Measurements from ENCODE around the gene SLC48A1. TPM values are rescaled to one million over a fixed set of nuclear protein-coding genes. Genes with fewer than 3 reads are reported as not detected.

The SLC48A1 gene
- total RNA-seq, 4 donors from 2014 or later: 19.9 to 76.7 (median 23.1) TPM

GRCh38 chr12:47791351-47791746 lies 18.3 kb downstream of the SLC48A1 start:
- Histone ChIP-seq H3K9me3 (no peaks in the 10 kb centered on the region), H3K36me3 (peaks cover 0 to 43% (median 18%) of the 10 kb centered on the region in 4 donors), H3K27ac (no peak overlapping the region), H3K4me3 (no peak overlapping the region), H3K4me1 (no peaks in the 10 kb centered on the region), H3K27me3 (no peaks in the 10 kb centered on the region)
- intact Hi-C loops (cut with DNase I; ENCODE audit: low total_unique reads): no loop called here
- no peak for TF ChIP-seq POLR2AphosphoS5 (IDR thresholded peaks at IDR 0.05)
- no peak for TF ChIP-seq POLR2A (IDR thresholded peaks at IDR 0.05)
- TF ChIP-seq EP300 (IDR thresholded peaks at IDR 0.05; ENCODE audit: low read depth): no peak
- in situ Hi-C loops (cut with MboI; ENCODE audit: low pct_ligation_motif_present in 1 of 4, low pct_unique_long_range_greater_than_20kb in 1 of 4, low sequenced_read_pairs in 3 of 4): no loop called here
- no peak for DNase-seq
- WGBS, 2 donors (ENCODE audit: low coverage in 1 of 2): 93 to 100% methylated on average over 1 to 14 of the region's 14 CpGs

DNA sequence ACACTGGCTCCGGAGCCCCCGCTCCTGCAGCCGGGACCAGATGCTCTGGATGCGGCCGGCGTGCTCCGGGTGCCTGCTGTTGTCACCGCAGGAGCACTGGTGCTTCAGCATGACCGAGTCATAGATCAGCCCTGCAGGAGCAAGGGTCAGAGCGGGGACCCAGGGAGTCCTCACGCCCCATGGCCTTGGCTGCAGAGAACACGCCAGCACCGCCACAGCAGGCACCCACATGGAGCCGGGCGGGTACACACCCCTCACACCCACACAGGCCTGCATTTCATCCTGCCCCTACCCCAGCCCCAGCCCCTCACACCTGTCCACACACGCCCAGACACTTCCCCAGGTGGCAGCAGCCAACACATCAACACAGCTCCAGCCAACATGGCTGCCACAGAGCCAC lies 18.8 kb downstream of the SLC48A1 start:
- no peak for DNase-seq
- no peaks in the 10 kb centered on the region for H3K4me1 ChIP-seq
- intact Hi-C loops (cut with DNase I; ENCODE audit: low total_unique reads): no loop called here
- H3K9me3 ChIP-seq: no peaks in the 10 kb centered on the region
- in situ Hi-C loops (cut with MboI; ENCODE audit: low pct_ligation_motif_present in 1 of 4, low pct_unique_long_range_greater_than_20kb in 1 of 4, low sequenced_read_pairs in 3 of 4): no loop called here
- TF ChIP-seq POLR2AphosphoS5 (IDR thresholded peaks at IDR 0.05) (no peak), CTCF (IDR thresholded peaks at IDR 0.05) (no peak)
- WGBS, 2 donors (ENCODE audit: low coverage in 1 of 2): 93 to 94% methylated on average over 3 to 16 of the region's 16 CpGs
- no peak overlapping the region for H3K27ac ChIP-seq
- no peak overlapping the region for H3K4me3 ChIP-seq
- H3K27me3 ChIP-seq: no peaks in the 10 kb centered on the region
- peaks cover 0 to 43% (median 19%) of the 10 kb centered on the region in 4 donors for H3K36me3 ChIP-seq

DNA sequence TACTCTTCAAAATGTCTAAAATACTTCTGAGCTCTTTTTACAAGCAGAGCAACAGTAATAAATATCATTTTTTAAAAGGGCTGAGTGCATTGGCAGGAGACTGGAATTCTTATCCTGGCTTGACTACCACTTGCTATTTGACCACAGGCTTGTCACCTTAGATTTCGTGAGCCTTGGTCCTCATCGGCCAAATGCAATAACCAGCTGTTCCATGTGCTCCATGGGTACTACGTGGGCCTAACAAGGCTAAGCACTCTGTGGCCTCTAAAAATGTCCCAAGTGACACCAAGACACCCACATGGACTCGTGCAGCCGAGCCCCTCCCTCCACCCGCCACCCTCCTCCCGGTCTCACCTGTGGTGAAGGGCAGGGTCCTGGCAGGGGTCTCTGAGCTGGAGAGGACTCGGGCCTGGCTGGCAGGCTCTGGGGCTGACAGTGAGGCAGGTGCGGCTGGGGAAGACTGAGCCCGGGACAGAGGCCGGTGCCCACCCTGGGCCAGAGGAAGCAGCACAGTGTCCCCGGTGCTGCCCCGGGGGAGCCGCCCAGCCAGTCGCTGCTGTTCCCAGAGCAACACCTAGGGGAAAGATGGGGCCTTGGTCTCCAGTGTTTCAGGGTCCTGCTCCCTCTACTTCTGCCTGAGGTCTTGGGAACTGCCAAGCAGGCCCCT lies 20.1 kb downstream of the SLC48A1 start:
- Histone ChIP-seq H3K27ac (no peak overlapping the region), H3K36me3 (peaks cover 0 to 44% (median 18%) of the 10 kb centered on the region in 4 donors), H3K27me3 (no peaks in the 10 kb centered on the region), H3K4me3 (no peak overlapping the region), H3K4me1 (no peaks in the 10 kb centered on the region), H3K9me3 (no peaks in the 10 kb centered on the region)
- intact Hi-C loops (cut with DNase I; ENCODE audit: low total_unique reads) (no loop called here), in situ Hi-C loops (cut with MboI; ENCODE audit: low pct_ligation_motif_present in 1 of 4, low pct_unique_long_range_greater_than_20kb in 1 of 4, low sequenced_read_pairs in 3 of 4) (no loop called here)
- WGBS, 2 donors (ENCODE audit: low coverage in 1 of 2): 91% methylated on average over 12 of the region's 15 CpGs; no CpG with 5 or more reads in 1 of the 2 donors
- DNase-seq: no peak
- no peak for TF ChIP-seq POLR2A (IDR thresholded peaks at IDR 0.05)
- TF ChIP-seq CTCF (IDR thresholded peaks at IDR 0.05): no peak
- no peak for TF ChIP-seq POLR2AphosphoS5 (IDR thresholded peaks at IDR 0.05)
- no peak for TF ChIP-seq EP300 (IDR thresholded peaks at IDR 0.05; ENCODE audit: low read depth)

DNA sequence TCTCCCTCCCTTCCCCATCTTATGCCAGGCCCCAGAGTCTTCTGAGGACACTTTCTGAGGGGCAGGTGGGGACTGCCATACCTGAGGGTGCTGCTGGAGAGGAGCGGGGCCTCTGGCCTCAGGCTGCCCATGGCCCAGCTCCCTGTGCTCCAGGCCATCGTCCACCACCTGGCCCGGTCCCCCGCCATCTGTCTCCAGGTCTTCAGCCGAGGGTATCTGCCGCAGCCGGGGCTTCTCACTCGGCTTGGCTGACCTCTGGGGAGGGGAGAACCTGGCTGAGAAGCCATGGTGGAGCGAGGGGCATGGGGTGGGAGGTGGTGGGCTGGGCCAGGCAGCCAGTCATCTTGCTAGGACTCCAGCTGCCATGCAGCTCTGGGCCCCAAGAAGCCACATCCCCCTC lies 21.6 kb downstream of the SLC48A1 start:
- no peak for DNase-seq
- no peaks in the 10 kb centered on the region for H3K9me3 ChIP-seq
- H3K4me1 ChIP-seq: peaks cover 5 to 8% (median 6%) of the 10 kb centered on the region in 4 donors
- in situ Hi-C loops (cut with MboI; ENCODE audit: low pct_ligation_motif_present in 1 of 4, low pct_unique_long_range_greater_than_20kb in 1 of 4, low sequenced_read_pairs in 3 of 4): no loop called here
- WGBS, 2 donors (ENCODE audit: low coverage in 1 of 2): 96% methylated on average over 9 of the region's 9 CpGs; no CpG with 5 or more reads in 1 of the 2 donors
- no peak overlapping the region for H3K27ac ChIP-seq
- no peaks in the 10 kb centered on the region for H3K27me3 ChIP-seq
- no peak for TF ChIP-seq POLR2AphosphoS5 (IDR thresholded peaks at IDR 0.05)
- no peak for TF ChIP-seq CTCF (IDR thresholded peaks at IDR 0.05)
- TF ChIP-seq EP300 (IDR thresholded peaks at IDR 0.05; ENCODE audit: low read depth): no peak
- no peak for TF ChIP-seq POLR2A (IDR thresholded peaks at IDR 0.05)
- H3K36me3 ChIP-seq: peaks cover 0 to 35% (median 11%) of the 10 kb centered on the region in 4 donors
- H3K4me3 ChIP-seq: no peak overlapping the region
- intact Hi-C loops (cut with DNase I; ENCODE audit: low total_unique reads): no loop called here
